ENCODE results near the gene C11orf21.

Gene C11orf21

GRCh38 chr11:2320568-2321310, 19.0 kb upstream of the C11orf21 start:
- no peak for DNase-seq

- no peak for DNase-seq
Measured at GRCh38 chr11:2319791-2320472, 18.2 kb upstream of the C11orf21 start.

GRCh38 chr11:2318707-2319106, 17.0 kb upstream of the C11orf21 start:
- no peak for DNase-seq

- DNase-seq = no peak
Measured at GRCh38 chr11:2318123-2318522, 16.4 kb upstream of the C11orf21 start.

GRCh38 chr11:2317354-2318050, 15.8 kb upstream of the C11orf21 start:
- no peak for DNase-seq

- DNase-seq = no peak
Measured at GRCh38 chr11:2316963-2317244, 15.2 kb upstream of the C11orf21 start.

- no peak for DNase-seq
Measured at GRCh38 chr11:2316169-2316962, 14.6 kb upstream of the C11orf21 start.

GRCh38 chr11:2315395-2316168, 13.9 kb upstream of the C11orf21 start:
- DNase-seq = no peak

GRCh38 chr11:2314525-2315394, 13.0 kb upstream of the C11orf21 start:
- DNase-seq = peak; percentile 96

- no peak for DNase-seq
Measured at GRCh38 chr11:2314136-2314524, 12.4 kb upstream of the C11orf21 start.

GRCh38 chr11:2313051-2313951, 11.6 kb upstream of the C11orf21 start:
- DNase-seq = no peak

- DNase-seq = no peak
Measured at GRCh38 chr11:2312232-2313042, 10.7 kb upstream of the C11orf21 start.

GRCh38 chr11:2311353-2312133, 9.8 kb upstream of the C11orf21 start:
- no peak for DNase-seq

GRCh38 chr11:2310786-2311352, 9.2 kb upstream of the C11orf21 start:
- DNase-seq = no peak

GRCh38 chr11:2310073-2310785, 8.5 kb upstream of the C11orf21 start:
- no peak for DNase-seq

- DNase-seq = no peak
Measured at GRCh38 chr11:2309251-2310072, 7.7 kb upstream of the C11orf21 start.

GRCh38 chr11:2308713-2309112, 7.0 kb upstream of the C11orf21 start:
- no peak for DNase-seq
